Panc1 (cell line): ENCODE results near the gene LSM8. TPM values are rescaled to one million over a fixed set of nuclear protein-coding genes. Genes with fewer than 3 reads are reported as not detected.

Experiments
- ATAC-seq: fragments of 200-7000 bp; cut with Tn5 transposase; 2 replicates; pipeline ENCODE4 v1.9.1; 2020; ENCODE audit warnings: mild to moderate bottlenecking, moderate library complexity
- BruUV-seq: library from RNA; stranded (reverse); fragments of 400-500 nt; replicated peaks from 2 replicates; lab custom pipeline; 2021; lab: Mats Ljungman, UMichigan
- CTCF ChIA-PET: fragments of 300-600 bp; sonication (Branson Sonifier 250); formaldehyde crosslinking; loops from one replicate; lab custom pipeline; 2022; ENCODE audit warnings: antibody characterized with exemption; lab: Charles Lee
- POLR2A ChIA-PET: fragments of 300-600 bp; sonication (Branson Sonifier 250); formaldehyde crosslinking; loops from one replicate; lab custom pipeline; 2022; ENCODE audit warnings: antibody characterized with exemption; lab: Charles Lee
- DNase-seq: peaks from one replicate; pipeline ENCODE4 v3.0.0-alpha.2; 2010; ENCODE audit warnings: low read depth, low spot score
- H3K27ac ChIP-seq: 2 replicates; pipeline ENCODE4 v1.5.1; 2011; ENCODE audit warnings: mild to moderate bottlenecking, low read length, inconsistent platforms
- H3K27me3 ChIP-seq: fragments of 200-500 bp; sonication (Bioruptor generic); 2 replicates; pipeline ENCODE4 v1.6.0; 2014; ENCODE audit warnings: low read length, inconsistent platforms; ENCODE audit not compliant: control insufficient read depth, insufficient read depth
- H3K36me3 ChIP-seq: fragments of 200-500 bp; sonication (Bioruptor generic); 2 replicates; pipeline ENCODE4 v1.5.1; 2014; ENCODE audit warnings: inconsistent platforms, mild to moderate bottlenecking, low read length, moderate library complexity; ENCODE audit not compliant: control insufficient read depth, insufficient read depth
- H3K4me1 ChIP-seq: 2 replicates; pipeline ENCODE4 v1.5.1; 2011; ENCODE audit warnings: inconsistent platforms, mild to moderate bottlenecking, low read length, moderate library complexity; ENCODE audit not compliant: control insufficient read depth, insufficient read depth
- H3K4me3 ChIP-seq, 2 experiments: 2 replicates each; pipeline ENCODE4 v1.5.1; 2011 to 2012; ENCODE audit warnings: low read depth in 2 of 2, low read length in 2 of 2, mild to moderate bottlenecking in 2 of 2, inconsistent platforms in 1 of 2, moderate library complexity in 1 of 2
- H3K9me3 ChIP-seq: fragments of 200-500 bp; sonication (Bioruptor generic); 2 replicates; pipeline ENCODE4 v1.5.1; 2014; ENCODE audit warnings: low read depth, mild to moderate bottlenecking, inconsistent platforms, low read length, moderate library complexity; ENCODE audit not compliant: control insufficient read depth, insufficient read depth
- CTCF ChIP-seq: fragments of 450-650 bp; IDR thresholded peaks from 2 replicates; pipeline ENCODE4 v1.5.1; 2017; ENCODE audit warnings: mild to moderate bottlenecking
- POLR2AphosphoS5 ChIP-seq: IDR thresholded peaks from 2 replicates; pipeline ENCODE4 v1.6.1; 2012; ENCODE audit warnings: mild to moderate bottlenecking, low read depth, low read length, moderate library complexity
- REST ChIP-seq, 2 experiments: IDR thresholded peaks; 2 replicates each; pipeline ENCODE4 v1.6.1; 2011 to 2012; ENCODE audit warnings: low read depth in 2 of 2, control low read depth in 1 of 2, low read length in 1 of 2, mild to moderate bottlenecking in 1 of 2, moderate library complexity in 1 of 2; ENCODE audit not compliant: insufficient read depth in 1 of 2
- SIN3A ChIP-seq: IDR thresholded peaks from 2 replicates; pipeline ENCODE4 v1.6.1; 2012; ENCODE audit warnings: low read depth, mild to moderate bottlenecking, low read length, moderate library complexity, borderline replicate concordance; ENCODE audit not compliant: insufficient read depth
- TCF7L2 ChIP-seq: IDR thresholded peaks from 2 replicates; pipeline ENCODE4 v1.6.1; 2011; ENCODE audit warnings: mild to moderate bottlenecking, low read depth, low read length, inconsistent platforms
- in situ Hi-C: cut with HindIII; loops from 2 replicates; pipeline ENCODE4 v1.10.0; 2016; ENCODE audit warnings: low sequenced_read_pairs, low pct_unique_long_range_greater_than_20kb
- intact Hi-C: fragments of 100-400 bp; cut with micrococcal nuclease; formaldehyde crosslinking; loops from one replicate; pipeline ENCODE4 v1.10.0; 2022; ENCODE audit not compliant: unreplicated experiment
- total RNA-seq: library from RNA; stranded (reverse); gene quantifications from one replicate; pipeline ENCODE4 v1.2.1, GENCODE V29; 2021; ENCODE audit not compliant: unreplicated experiment

LSM8 gene
- total RNA-seq, 1 experiment from 2014 or later, result 27.9 TPM

- no peak for DNase-seq
- peaks cover 15% of the 10 kb centered on the region for H3K4me1 ChIP-seq
- BruUV-seq, result no TSS peak
- TF ChIP-seq POLR2AphosphoS5, result no peak
- no peak for TF ChIP-seq CTCF
- no peak for TF ChIP-seq TCF7L2
- H3K9me3 ChIP-seq, result no peaks in the 10 kb centered on the region
- no peaks in the 10 kb centered on the region for H3K27me3 ChIP-seq
- ChIA-PET POLR2A (no interaction called here), CTCF (no interaction called here)
- H3K36me3 ChIP-seq, result peaks cover 25% of the 10 kb centered on the region
- in situ Hi-C loops (no loop called here), intact Hi-C loops (no loop called here)
- ATAC-seq, result no peak
- H3K27ac ChIP-seq, result peak overlapping the region; percentile 99; the same call in 1 of the 2 replicates
- peak overlapping the region in 1 of 2 experiments; percentile 89; a peak in 2 of 4 replicates for H3K4me3 ChIP-seq
These were observed 2.5 kb downstream of the LSM8 start for GRCh38 chr7:118186501-118186900.

GRCh38 chr7:118194571-118194970, 10.6 kb downstream of the LSM8 start:
- Histone ChIP-seq H3K36me3 (peaks cover 18% of the 10 kb centered on the region), H3K9me3 (no peaks in the 10 kb centered on the region), H3K4me3 (no peak overlapping the region), H3K27me3 (no peaks in the 10 kb centered on the region), H3K4me1 (no peaks in the 10 kb centered on the region), H3K27ac (no peak overlapping the region)
- no TSS peak for BruUV-seq
- no peak for DNase-seq
- in situ Hi-C loops, result no loop called here
- no peak for ATAC-seq
- CTCF ChIA-PET, result no interaction called here
- TF ChIP-seq REST (IDR thresholded peaks at IDR 0.05; ENCODE audit: insufficient read depth in 1 of 2, low read depth in 2 of 2, low read length in 1 of 2) (no peak), TCF7L2 (no peak), CTCF (no peak), POLR2AphosphoS5 (no peak), SIN3A (no peak)
- POLR2A ChIA-PET, result no interaction called here
- intact Hi-C loops, result no loop called here
